ENCODE measurements around the gene DCDC1.

GRCh38 chr11:30908857-30909256, 460.7 kb downstream of the DCDC1 start:
- TF ChIP-seq FOXP2 (optimal IDR thresholded peaks at IDR 0.05; ENCODE audit: borderline replicate concordance, extremely low read depth, extremely low read length, insufficient read depth): no peak
- no peak for TF ChIP-seq POLR2AphosphoS5 (IDR thresholded peaks at IDR 0.05; ENCODE audit: low read depth, low read length)
- no peak for TF ChIP-seq TAF1 (IDR thresholded peaks at IDR 0.05; ENCODE audit: borderline replicate concordance, insufficient read depth, low read length)
- TF ChIP-seq SIN3A (IDR thresholded peaks at IDR 0.05; ENCODE audit: borderline replicate concordance, insufficient read depth, low read length): no peak

All from PFSK-1 (cell line).